GM12873 (cell line): ENCODE results near the gene SERPINE3.

Experiments
- CTCF ChIP-seq: IDR thresholded peaks from 2 replicates; pipeline ENCODE4 v1.5.1; 2012; ENCODE audit warnings: low read depth, mild to moderate bottlenecking, moderate library complexity, low read length, control low read depth; ENCODE audit not compliant: insufficient read depth; ENCODE audit errors: missing control alignments

The SERPINE3 gene

GRCh38 chr13:51318876-51319275, 20.6 kb upstream of the SERPINE3 start:
- no peak for TF ChIP-seq CTCF

- no peak for TF ChIP-seq CTCF
Observed at GRCh38 chr13:51321836-51322235, 17.7 kb upstream of the SERPINE3 start.

- no peak for TF ChIP-seq CTCF
Observed at GRCh38 chr13:51322826-51323225, 16.7 kb upstream of the SERPINE3 start.

- TF ChIP-seq CTCF: no peak
Observed at GRCh38 chr13:51323824-51324511, 15.5 kb upstream of the SERPINE3 start.

GRCh38 chr13:51324714-51325420, 14.6 kb upstream of the SERPINE3 start:
- TF ChIP-seq CTCF: no peak

GRCh38 chr13:51325837-51326236, 13.7 kb upstream of the SERPINE3 start:
- no peak for TF ChIP-seq CTCF

GRCh38 chr13:51326777-51327176, 12.7 kb upstream of the SERPINE3 start:
- TF ChIP-seq CTCF: no peak
